MM.1S (cell line): Measurements from ENCODE around the gene USP40.

Source experiments
- DNase-seq: peaks from one replicate; pipeline ENCODE4 v3.0.0-alpha.2; 2015
- H2AFZ ChIP-seq: fragments of 300-600 bp; sonication (generic); 2 replicates; pipeline ENCODE4 v1.6.0; 2016; ENCODE audit warnings: antibody characterized with exemption, low read length
- H3F3A ChIP-seq: fragments of 300-600 bp; sonication (generic); 2 replicates; pipeline ENCODE4 v1.6.1; 2016; ENCODE audit warnings: mild to moderate bottlenecking, antibody characterized with exemption, low read length, moderate library complexity, mixed read lengths; ENCODE audit not compliant: insufficient read depth
- H3K27ac ChIP-seq: fragments of 300-600 bp; sonication (generic); 2 replicates; pipeline ENCODE4 v1.5.1; 2016; ENCODE audit warnings: mild to moderate bottlenecking, low read length
- H3K27me3 ChIP-seq: fragments of 300-600 bp; sonication (generic); replicated peaks from 2 replicates; pipeline ENCODE4 v1.6.0; 2016; ENCODE audit warnings: low read length; ENCODE audit not compliant: insufficient read depth
- H3K36me3 ChIP-seq: fragments of 300-600 bp; sonication (generic); replicated peaks from 2 replicates; pipeline ENCODE4 v1.6.1; 2016; ENCODE audit warnings: mild to moderate bottlenecking, low read length, mixed read lengths; ENCODE audit not compliant: insufficient read depth
- H3K4me1 ChIP-seq: fragments of 300-600 bp; sonication (generic); 2 replicates; pipeline ENCODE4 v1.6.1; 2016; ENCODE audit warnings: low read length, mixed read lengths
- H3K4me2 ChIP-seq: fragments of 300-600 bp; sonication (generic); 2 replicates; pipeline ENCODE4 v1.6.0; 2016; ENCODE audit warnings: low read depth, low read length
- H3K4me3 ChIP-seq: fragments of 300-600 bp; sonication (generic); 2 replicates; pipeline ENCODE4 v1.5.1; 2016; ENCODE audit warnings: low read length, mixed read lengths
- H3K79me2 ChIP-seq: fragments of 300-600 bp; sonication (generic); 2 replicates; pipeline ENCODE4 v1.6.1; 2016; ENCODE audit warnings: mixed run types, low read length, mixed read lengths
- H3K9ac ChIP-seq: fragments of 300-600 bp; sonication (generic); 2 replicates; pipeline ENCODE4 v1.6.1; 2016; ENCODE audit warnings: low read length, mixed read lengths
- H3K9me2 ChIP-seq: fragments of 300-600 bp; sonication (generic); replicated peaks from 2 replicates; pipeline ENCODE4 v1.6.1; 2016; ENCODE audit warnings: mild to moderate bottlenecking, low read length, mixed read lengths; ENCODE audit not compliant: insufficient read depth
- H3K9me3 ChIP-seq: fragments of 300-600 bp; sonication (generic); replicated peaks from 2 replicates; pipeline ENCODE4 v1.6.1; 2016; ENCODE audit warnings: mild to moderate bottlenecking, low read length, mixed read lengths; ENCODE audit not compliant: insufficient read depth
- H4K20me1 ChIP-seq: fragments of 300-600 bp; sonication (generic); 2 replicates; pipeline ENCODE4 v1.6.1; 2016; ENCODE audit warnings: mild to moderate bottlenecking, low read length, moderate library complexity, mixed read lengths; ENCODE audit not compliant: insufficient read depth
- CTCF ChIP-seq: fragments of 300-600 bp; sonication (generic); IDR thresholded peaks from 2 replicates; pipeline ENCODE4 v1.5.1; 2016; ENCODE audit warnings: antibody characterized with exemption, low read length, mixed read lengths
- EZH2 ChIP-seq: fragments of 300-600 bp; sonication (generic); optimal IDR thresholded peaks from 2 replicates; pipeline ENCODE3; 2017; ENCODE audit warnings: low read depth, mild to moderate bottlenecking, antibody characterized with exemption, low read length, mixed read lengths
- EZH2phosphoT487 ChIP-seq: fragments of 300-600 bp; sonication (generic); IDR thresholded peaks from 2 replicates; pipeline ENCODE4 v1.6.1; 2018; ENCODE audit warnings: antibody characterized with exemption, low read length

USP40 gene

GRCh38 chr2:233551491-233551890 lies 15.1 kb downstream of the USP40 start:
- H3K9me3 ChIP-seq: no peaks in the 10 kb centered on the region
- peaks cover 2% of the 10 kb centered on the region for H3K4me1 ChIP-seq
- H3K9me2 ChIP-seq: no peaks in the 10 kb centered on the region
- no peaks in the 10 kb centered on the region for H3F3A ChIP-seq
- no peaks in the 10 kb centered on the region for H4K20me1 ChIP-seq
- no peaks in the 10 kb centered on the region for H3K36me3 ChIP-seq
- no peaks in the 10 kb centered on the region for H3K79me2 ChIP-seq
- TF ChIP-seq EZH2phosphoT487 (no peak), CTCF (no peak), EZH2 (no peak)
- H3K9ac ChIP-seq: no peak overlapping the region
- H3K4me3 ChIP-seq: no peak overlapping the region
- no peak for DNase-seq
- H3K27me3 ChIP-seq: no peaks in the 10 kb centered on the region
- no peak overlapping the region for H3K27ac ChIP-seq
- no peak overlapping the region for H3K4me2 ChIP-seq
- no peak overlapping the region for H2AFZ ChIP-seq

GRCh38 chr2:233546774-233547173 lies 19.8 kb downstream of the USP40 start:
- Histone ChIP-seq H4K20me1 (no peaks in the 10 kb centered on the region), H3F3A (no peaks in the 10 kb centered on the region), H3K4me3 (no peak overlapping the region), H3K9me2 (no peaks in the 10 kb centered on the region), H3K27ac (no peak overlapping the region), H3K4me2 (0 out of 2 replicates have a peak overlapping the region, but pooled peaks have one; percentile 7), H3K4me1 (peaks cover 13% of the 10 kb centered on the region), H3K79me2 (no peaks in the 10 kb centered on the region), H2AFZ (no peak overlapping the region), H3K36me3 (no peaks in the 10 kb centered on the region), H3K9ac (no peak overlapping the region), H3K27me3 (no peaks in the 10 kb centered on the region), H3K9me3 (no peaks in the 10 kb centered on the region)
- no peak for TF ChIP-seq CTCF
- TF ChIP-seq EZH2: no peak
- no peak for TF ChIP-seq EZH2phosphoT487
- DNase-seq: no peak

- Histone ChIP-seq H3K4me2 (0 out of 2 replicates have a peak overlapping the region, but pooled peaks have one; percentile 7), H3K4me1 (peaks cover 13% of the 10 kb centered on the region), H3F3A (no peaks in the 10 kb centered on the region), H4K20me1 (no peaks in the 10 kb centered on the region), H3K4me3 (no peak overlapping the region), H3K27ac (no peak overlapping the region), H3K9me3 (no peaks in the 10 kb centered on the region), H2AFZ (no peak overlapping the region), H3K36me3 (no peaks in the 10 kb centered on the region), H3K79me2 (no peaks in the 10 kb centered on the region), H3K9me2 (no peaks in the 10 kb centered on the region), H3K27me3 (no peaks in the 10 kb centered on the region), H3K9ac (no peak overlapping the region)
- no peak for TF ChIP-seq EZH2phosphoT487
- no peak for TF ChIP-seq CTCF
- TF ChIP-seq EZH2: no peak
- no peak for DNase-seq
Observed at GRCh38 chr2:233546101-233546500, 20.5 kb downstream of the USP40 start.
